IPS-18a (cell line): ENCODE results near the gene TTC17.
"Not testable (repeated sequence)": the region's sequence is repeated elsewhere in the genome, so short reads cannot be mapped to it uniquely, and the experiment has no call there.

ENCODE experiments used
- H3K27ac ChIP-seq: one replicate; pipeline ENCODE4 v1.5.1; 2013; ENCODE audit warnings: low read length
- H3K27me3 ChIP-seq: one replicate; pipeline ENCODE4 v1.6.1; 2013; ENCODE audit warnings: mild to moderate bottlenecking, low read length; ENCODE audit not compliant: control insufficient read depth, insufficient read depth
- H3K36me3 ChIP-seq: one replicate; pipeline ENCODE4 v1.6.1; 2013; ENCODE audit warnings: low read depth, low read length; ENCODE audit not compliant: control insufficient read depth
- H3K4me1 ChIP-seq: one replicate; pipeline ENCODE4 v1.6.1; 2013; ENCODE audit warnings: low read depth, low read length; ENCODE audit not compliant: control insufficient read depth
- H3K4me3 ChIP-seq: one replicate; pipeline ENCODE4 v1.5.1; 2013; ENCODE audit warnings: low read length
- H3K9ac ChIP-seq: one replicate; pipeline ENCODE4 v1.6.1; 2013; ENCODE audit warnings: mild to moderate bottlenecking, low read length, moderate library complexity
- H3K9me3 ChIP-seq: one replicate; pipeline ENCODE4 v1.6.1; 2013; ENCODE audit warnings: low read depth, low read length; ENCODE audit not compliant: control insufficient read depth

Gene TTC17

GRCh38 chr11:43358801-43359421 lies at the start of gene TTC17:
TTC17 (plus strand) TSS chr11:43358920; CDS start chr11:43358955, 35 bp downstream.
- H3K27ac ChIP-seq = peak within 1 kb of the TSS; percentile 79
- peaks cover 15% of the 10 kb centered on the region for H3K4me1 ChIP-seq
- H3K27me3 ChIP-seq = no peaks in the 10 kb centered on the region
- no peaks in the 10 kb centered on the region for H3K36me3 ChIP-seq
- H3K9me3 ChIP-seq = no peaks in the 10 kb centered on the region
- H3K4me3 ChIP-seq = peak within 1 kb of the TSS; percentile 95
- peak within 1 kb of the TSS; percentile 86 for H3K9ac ChIP-seq

GRCh38 chr11:43311791-43312607 lies 46.7 kb upstream of the TTC17 start, which contains the start of gene API5:
API5 (plus strand) TSS chr11:43311996; CDS start chr11:43312128, 132 bp downstream.
- H3K9me3 ChIP-seq = no peaks in the 10 kb centered on the region
- no peaks in the 10 kb centered on the region for H3K36me3 ChIP-seq
- H3K9ac ChIP-seq = peak within 1 kb of the TSS; percentile 93
- peak within 1 kb of the TSS; percentile 99 for H3K4me3 ChIP-seq
- H3K27ac ChIP-seq = peak within 1 kb of the TSS; percentile 30
- H3K4me1 ChIP-seq = peaks cover 5% of the 10 kb centered on the region
- H3K27me3 ChIP-seq = no peaks in the 10 kb centered on the region

- Histone ChIP-seq H3K4me1 (peaks cover 5% of the 10 kb centered on the region), H3K9ac (no peak overlapping the region), H3K27ac (no peak overlapping the region), H3K27me3 (no peaks in the 10 kb centered on the region), H3K36me3 (peaks cover 18% of the 10 kb centered on the region), H3K9me3 (no peaks in the 10 kb centered on the region), H3K4me3 (no peak overlapping the region)
Observed at GRCh38 chr11:43315966-43316365, 42.8 kb upstream of the TTC17 start.

- Histone ChIP-seq H3K27me3 (no peaks in the 10 kb centered on the region), H3K4me3 (no peak overlapping the region), H3K9me3 (no peaks in the 10 kb centered on the region), H3K27ac (no peak overlapping the region), H3K36me3 (peaks cover 22% of the 10 kb centered on the region), H3K4me1 (peaks cover 5% of the 10 kb centered on the region), H3K9ac (no peak overlapping the region)
Observed at GRCh38 chr11:43316451-43316850, 42.3 kb upstream of the TTC17 start.

- H3K36me3 ChIP-seq = peaks cover 98% of the 10 kb centered on the region
- H3K27ac ChIP-seq = no peak overlapping the region
- no peaks in the 10 kb centered on the region for H3K27me3 ChIP-seq
- H3K9me3 ChIP-seq = no peaks in the 10 kb centered on the region
- no peak overlapping the region for H3K4me3 ChIP-seq
- H3K4me1 ChIP-seq = no peaks in the 10 kb centered on the region
- no peak overlapping the region for H3K9ac ChIP-seq
Observed at GRCh38 chr11:43327987-43328386, 30.7 kb upstream of the TTC17 start.

- H3K27me3 ChIP-seq = no peaks in the 10 kb centered on the region
- peaks cover 98% of the 10 kb centered on the region for H3K36me3 ChIP-seq
- no peak overlapping the region for H3K4me3 ChIP-seq
- no peaks in the 10 kb centered on the region for H3K4me1 ChIP-seq
- no peak overlapping the region for H3K27ac ChIP-seq
- no peaks in the 10 kb centered on the region for H3K9me3 ChIP-seq
- no peak overlapping the region for H3K9ac ChIP-seq
Observed at GRCh38 chr11:43328482-43328881, 30.2 kb upstream of the TTC17 start.

- Histone ChIP-seq H3K27me3 (no peaks in the 10 kb centered on the region), H3K4me1 (no peaks in the 10 kb centered on the region), H3K4me3 (no peak overlapping the region), H3K36me3 (peaks cover 32% of the 10 kb centered on the region), H3K27ac (no peak overlapping the region), H3K9me3 (no peaks in the 10 kb centered on the region), H3K9ac (no peak overlapping the region)
Observed at GRCh38 chr11:43341159-43341558, 17.6 kb upstream of the TTC17 start.

GRCh38 chr11:43351426-43351825 lies 7.3 kb upstream of the TTC17 start:
- not testable (repeated sequence) for H3K27ac ChIP-seq, H3K36me3 ChIP-seq, H3K4me3 ChIP-seq, H3K9me3 ChIP-seq, H3K9ac ChIP-seq, H3K4me1 ChIP-seq, H3K27me3 ChIP-seq

- H3K27ac ChIP-seq = no peak overlapping the region
- no peak overlapping the region for H3K4me3 ChIP-seq
- H3K9me3 ChIP-seq = no peaks in the 10 kb centered on the region
- H3K27me3 ChIP-seq = no peaks in the 10 kb centered on the region
- no peak overlapping the region for H3K9ac ChIP-seq
- no peaks in the 10 kb centered on the region for H3K36me3 ChIP-seq
- peaks cover 15% of the 10 kb centered on the region for H3K4me1 ChIP-seq
Observed at GRCh38 chr11:43354311-43354710, 4.4 kb upstream of the TTC17 start.

GRCh38 chr11:43356336-43356735 lies 2.4 kb upstream of the TTC17 start:
- Histone ChIP-seq H3K27ac (no peak overlapping the region), H3K4me3 (no peak overlapping the region), H3K4me1 (peaks cover 25% of the 10 kb centered on the region), H3K27me3 (no peaks in the 10 kb centered on the region), H3K9ac (no peak overlapping the region), H3K9me3 (no peaks in the 10 kb centered on the region), H3K36me3 (no peaks in the 10 kb centered on the region)

- Histone ChIP-seq H3K27ac (peak overlapping the region; percentile 2), H3K9ac (peak overlapping the region; percentile 86), H3K9me3 (no peaks in the 10 kb centered on the region), H3K36me3 (no peaks in the 10 kb centered on the region), H3K4me3 (peak overlapping the region; percentile 95), H3K4me1 (peaks cover 15% of the 10 kb centered on the region), H3K27me3 (no peaks in the 10 kb centered on the region)
Observed at GRCh38 chr11:43358279-43358800, 380 bp upstream of the TTC17 start.
